ENCODE results near the gene ZNF320. TPM values are rescaled to one million over a fixed set of nuclear protein-coding genes. Genes with fewer than 3 reads are reported as not detected.

ZNF320 gene
- total and polyA plus RNA-seq, 9 of the 15 experiments (the other 6 are each of a cell fraction or from before 2014, with no cell fraction given) = 5.4 to 25.6 (median 11.7) TPM

GRCh38 chr19:52922841-52923777 is 25.7 kb upstream of the ZNF320 start, which contains the start of gene ZNF888 (continued):
- peak; percentile 2 for TF ChIP-seq PRDM10 (IDR thresholded peaks at IDR 0.05; ENCODE audit: partially characterized antibody)
- peak; percentile 88 for TF ChIP-seq EGR1 (conservative IDR thresholded peaks at IDR 0.05)
- no peak for TF ChIP-seq HMBOX1 (IDR thresholded peaks at IDR 0.05)
- TF ChIP-seq ZHX1 (conservative IDR thresholded peaks at IDR 0.05; ENCODE audit: low read length) = no peak
- TF ChIP-seq NCOA6 (IDR thresholded peaks at IDR 0.05) = no peak
- TF ChIP-seq ELF1 (tag; IDR thresholded peaks at IDR 0.05) = peak; percentile 78
- TF ChIP-seq ID3 (CRISPR knock-in tag; IDR thresholded peaks at IDR 0.05) = no peak
- TF ChIP-seq ID3 (tag; IDR thresholded peaks at IDR 0.05) = no peak
- peak; percentile 55 for TF ChIP-seq TAF9B (IDR thresholded peaks at IDR 0.05; ENCODE audit: partially characterized antibody)
- TF ChIP-seq STAT5A (IDR thresholded peaks at IDR 0.05; ENCODE audit: borderline replicate concordance, low read length) = peak; percentile 12; the same call in 1 of the 2 replicates
- TF ChIP-seq HBP1 (CRISPR knock-in tag; IDR thresholded peaks at IDR 0.05) = 0 out of 2 replicates have a peak, but pooled peaks have one; percentile 8
- TF ChIP-seq TCFL5 (CRISPR knock-in tag; conservative IDR thresholded peaks at IDR 0.05) = no peak
- TF ChIP-seq TOE1 (IDR thresholded peaks at IDR 0.05; ENCODE audit: borderline replicate concordance) = no peak
- TF ChIP-seq TOE1 (CRISPR knock-in tag; IDR thresholded peaks at IDR 0.05; ENCODE audit: borderline replicate concordance, low read depth) = no peak
- peak; percentile 20; the same call in 1 of the 2 replicates for TF ChIP-seq CREB1 (IDR thresholded peaks at IDR 0.05)
- 0 out of 2 replicates have a peak, but pooled peaks have one; percentile 18 for TF ChIP-seq CREB1 (CRISPR knock-in tag; IDR thresholded peaks at IDR 0.05)
- no peak for TF ChIP-seq NR2C1 (IDR thresholded peaks at IDR 0.05)
- TF ChIP-seq NR2C1 (tag; IDR thresholded peaks at IDR 0.05) = 0 out of 2 replicates have a peak, but pooled peaks have one; percentile 10
- peak; percentile 10 for TF ChIP-seq CREM (IDR thresholded peaks at IDR 0.05; ENCODE audit: low read depth)

All from K562 (cell line).